Naive B cell (primary cell): ENCODE data around the gene CELA2B. TPM values are rescaled to one million over a fixed set of nuclear protein-coding genes. Genes with fewer than 3 reads are reported as not detected.
"Not testable (repeated sequence)": the region's sequence is repeated elsewhere in the genome, so short reads cannot be mapped to it uniquely, and the experiment has no call there.

Experiments
- ATAC-seq, 2 donors: fragments of 150-1000 bp; cut with Tn5 transposase; 2 replicates each; pipeline ENCODE4 v1.10.0; 2021; ENCODE audit warnings: low read depth in 2 of 2, mild to moderate bottlenecking in 2 of 2, moderate library complexity in 2 of 2
- DNase-seq: peaks from one replicate; pipeline ENCODE4 v3.0.0; 2022
- H3K27ac Mint-ChIP-seq, 6 donors: one replicate each; pipeline ENCODE4 v1.8.0; 2020 to 2022; ENCODE audit warnings: mild to moderate bottlenecking in 6 of 6, mixed read lengths in 6 of 6, moderate library complexity in 5 of 6, inconsistent platforms in 2 of 6
- H3K27me3 Mint-ChIP-seq, 3 donors: one replicate each; pipeline ENCODE4 v1.8.0; 2021 to 2022; ENCODE audit warnings: mixed read lengths in 3 of 3, mild to moderate bottlenecking in 1 of 3
- H3K36me3 Mint-ChIP-seq, 2 donors: one replicate each; pipeline ENCODE4 v1.8.0; 2020 to 2022; ENCODE audit warnings: mixed read lengths in 2 of 2, inconsistent platforms in 1 of 2, mild to moderate bottlenecking in 1 of 2
- H3K4me1 Mint-ChIP-seq, 3 donors: one replicate each; pipeline ENCODE4 v1.8.0; 2020 to 2022; ENCODE audit warnings: mixed read lengths in 3 of 3, inconsistent platforms in 1 of 3, mild to moderate bottlenecking in 1 of 3, moderate library complexity in 1 of 3
- H3K4me3 Mint-ChIP-seq, 8 donors: one replicate each; pipeline ENCODE4 v1.8.0; 2020 to 2022; ENCODE audit warnings: mild to moderate bottlenecking in 8 of 8, mixed read lengths in 8 of 8, moderate library complexity in 8 of 8, inconsistent platforms in 2 of 8
- H3K9me3 Mint-ChIP-seq, 7 donors: one replicate each; pipeline ENCODE4 v1.8.0; 2020 to 2022; ENCODE audit warnings: mixed read lengths in 7 of 7, mild to moderate bottlenecking in 5 of 7, inconsistent platforms in 2 of 7, moderate library complexity in 1 of 7
- polyA plus RNA-seq, 6 donors: library from polyadenylated mRNA; unstranded; fragments of 300-500 nt; fragmentation: Illumina TruSeq; gene quantifications; one replicate each; pipeline ENCODE4 v1.2.3, GENCODE V29; 2021; ENCODE audit warnings: low read depth in 6 of 6

CELA2B gene
- polyA plus RNA-seq, 6 donors from 2014 or later: not detected

GRCh38 chr1:15484443-15484842 lies 8.5 kb downstream of the CELA2B start:
- DNase-seq, H3K4me3 Mint-ChIP-seq, H3K27me3 Mint-ChIP-seq, H3K9me3 Mint-ChIP-seq, ATAC-seq, H3K27ac Mint-ChIP-seq, H3K4me1 Mint-ChIP-seq: not testable (repeated sequence)
- peaks cover 17 to 18% of the 10 kb centered on the region in 2 donors for H3K36me3 Mint-ChIP-seq

GRCh38 chr1:15485636-15486035 lies 9.7 kb downstream of the CELA2B start:
- DNase-seq (no peak), ATAC-seq (no peak)
- H3K27ac Mint-ChIP-seq: no peak overlapping the region
- peaks cover 17 to 18% of the 10 kb centered on the region in 2 donors for H3K36me3 Mint-ChIP-seq
- no peaks in the 10 kb centered on the region for H3K9me3 Mint-ChIP-seq
- no peaks in the 10 kb centered on the region for H3K27me3 Mint-ChIP-seq
- no peak overlapping the region for H3K4me3 Mint-ChIP-seq
- no peaks in the 10 kb centered on the region for H3K4me1 Mint-ChIP-seq

GRCh38 chr1:15486844-15487610 lies 11.1 kb downstream of the CELA2B start:
- not testable (repeated sequence) for H3K4me1 Mint-ChIP-seq, H3K27me3 Mint-ChIP-seq, ATAC-seq, H3K9me3 Mint-ChIP-seq, DNase-seq, H3K4me3 Mint-ChIP-seq
- Mint-ChIP-seq H3K27ac (peak overlapping the region in 1 of 6 donors; percentile 32), H3K36me3 (peaks cover 21% of the 10 kb centered on the region in 2 donors)

- no peak for ATAC-seq
- H3K27ac Mint-ChIP-seq: peak overlapping the region in 1 of 6 donors; percentile 17
- H3K36me3 Mint-ChIP-seq: peaks cover 22 to 23% of the 10 kb centered on the region in 2 donors
- no peaks in the 10 kb centered on the region for H3K27me3 Mint-ChIP-seq
- no peak for DNase-seq
- H3K4me3 Mint-ChIP-seq: peak overlapping the region in 1 of 8 donors; percentile 73
- no peaks in the 10 kb centered on the region for H3K9me3 Mint-ChIP-seq
- no peaks in the 10 kb centered on the region for H3K4me1 Mint-ChIP-seq
These were observed 12.5 kb downstream of the CELA2B start for GRCh38 chr1:15488371-15488770.

GRCh38 chr1:15489052-15489736 lies 13.3 kb downstream of the CELA2B start:
- no peak for DNase-seq
- peaks cover 22 to 23% of the 10 kb centered on the region in 2 donors for H3K36me3 Mint-ChIP-seq

GRCh38 chr1:15491010-15491409 lies 15.1 kb downstream of the CELA2B start:
- not testable (repeated sequence) for H3K27ac Mint-ChIP-seq

More at GRCh38 chr1:15489052-15489736, 13.3 kb downstream of the CELA2B start:
- Mint-ChIP-seq H3K9me3 (no peaks in the 10 kb centered on the region), H3K27me3 (no peaks in the 10 kb centered on the region), H3K27ac (peak overlapping the region in 1 of 6 donors; percentile 60), H3K4me3 (no peak overlapping the region), H3K4me1 (no peaks in the 10 kb centered on the region)
- no peak for ATAC-seq

GRCh38 chr1:15492596-15492995 lies 16.7 kb downstream of the CELA2B start:
- Mint-ChIP-seq H3K4me1 (no peaks in the 10 kb centered on the region), H3K27ac (no peak overlapping the region)

More at GRCh38 chr1:15491010-15491409, 15.1 kb downstream of the CELA2B start:
- ATAC-seq, H3K9me3 Mint-ChIP-seq, H3K4me1 Mint-ChIP-seq, H3K4me3 Mint-ChIP-seq, DNase-seq, H3K27me3 Mint-ChIP-seq: not testable (repeated sequence)
- peaks cover 25 to 35% of the 10 kb centered on the region in 2 donors for H3K36me3 Mint-ChIP-seq

GRCh38 chr1:15493869-15494390 lies 18.0 kb downstream of the CELA2B start:
- Mint-ChIP-seq H3K4me3 (no peak overlapping the region), H3K36me3 (peaks cover 11 to 20% of the 10 kb centered on the region in 2 donors), H3K4me1 (no peaks in the 10 kb centered on the region), H3K27ac (no peak overlapping the region), H3K27me3 (no peaks in the 10 kb centered on the region), H3K9me3 (peaks cover 0 to 3% (median 0%) of the 10 kb centered on the region in 7 donors)
- DNase-seq (no peak), ATAC-seq (no peak)

More at GRCh38 chr1:15492596-15492995, 16.7 kb downstream of the CELA2B start:
- Mint-ChIP-seq H3K27me3 (no peaks in the 10 kb centered on the region), H3K36me3 (peaks cover 15 to 26% of the 10 kb centered on the region in 2 donors), H3K9me3 (peaks cover 0 to under 1% (median 0%) of the 10 kb centered on the region in 7 donors), H3K4me3 (no peak overlapping the region)
- DNase-seq (no peak), ATAC-seq (no peak)

- H3K9me3 Mint-ChIP-seq: peaks cover 0 to 3% (median 0%) of the 10 kb centered on the region in 7 donors
- DNase-seq (no peak), ATAC-seq (no peak)
- H3K27me3 Mint-ChIP-seq: no peaks in the 10 kb centered on the region
- H3K36me3 Mint-ChIP-seq: peaks cover 6 to 8% of the 10 kb centered on the region in 2 donors
- H3K4me1 Mint-ChIP-seq: no peaks in the 10 kb centered on the region
- no peak overlapping the region for H3K4me3 Mint-ChIP-seq
- no peak overlapping the region for H3K27ac Mint-ChIP-seq
These were observed 24.6 kb downstream of the CELA2B start for GRCh38 chr1:15500184-15501178.

GRCh38 chr1:15501208-15502032 lies 25.5 kb downstream of the CELA2B start:
- no peaks in the 10 kb centered on the region for H3K36me3 Mint-ChIP-seq
- H3K27me3 Mint-ChIP-seq: no peaks in the 10 kb centered on the region
- H3K9me3 Mint-ChIP-seq: peaks cover 0 to 3% (median 0%) of the 10 kb centered on the region in 7 donors
- no peak overlapping the region for H3K4me3 Mint-ChIP-seq
- ATAC-seq (peak; percentile 66 to 75), DNase-seq (no peak)
- no peak overlapping the region for H3K27ac Mint-ChIP-seq
- no peaks in the 10 kb centered on the region for H3K4me1 Mint-ChIP-seq

GRCh38 chr1:15504436-15504835 lies 28.5 kb downstream of the CELA2B start:
- Mint-ChIP-seq H3K36me3 (no peaks in the 10 kb centered on the region), H3K4me1 (peaks cover 3 to 6% (median 5%) of the 10 kb centered on the region in 3 donors), H3K9me3 (no peaks in the 10 kb centered on the region), H3K27ac (no peak overlapping the region), H3K27me3 (no peaks in the 10 kb centered on the region), H3K4me3 (no peak overlapping the region)
- no peak for ATAC-seq
- no peak for DNase-seq

GRCh38 chr1:15506831-15507230 lies 30.9 kb downstream of the CELA2B start:
- H3K4me1 Mint-ChIP-seq: peaks cover 13 to 17% (median 13%) of the 10 kb centered on the region in 3 donors
- DNase-seq (no peak), ATAC-seq (no peak)
- H3K27me3 Mint-ChIP-seq: no peaks in the 10 kb centered on the region
- H3K36me3 Mint-ChIP-seq: peaks cover 1 to 4% of the 10 kb centered on the region in 2 donors
- no peak overlapping the region for H3K4me3 Mint-ChIP-seq
- peak overlapping the region in 1 of 6 donors; percentile 74 for H3K27ac Mint-ChIP-seq
- no peaks in the 10 kb centered on the region for H3K9me3 Mint-ChIP-seq
